ENCODE measurements around the gene CHN2.

The CHN2 gene

GRCh38 chr7:29194594-29195427, at the start of gene CHN2:
TSS of gene CHN2 (plus strand) at chr7:29194775.
- no peaks in the 10 kb centered on the region for H3K9me3 Mint-ChIP-seq
- peak; percentile 42 to 72 for DNase-seq (ENCODE audit: low spot score in 2 of 2)
- H3K27ac Mint-ChIP-seq, result peak within 1 kb of the TSS; percentile 32
- peak within 1 kb of the TSS; percentile 90 for H3K4me3 Mint-ChIP-seq
- H3K36me3 Mint-ChIP-seq, result no peaks in the 10 kb centered on the region
- peaks cover 31% of the 10 kb centered on the region for H3K4me1 Mint-ChIP-seq
- ATAC-seq, result peak; percentile 81

- DNase-seq (ENCODE audit: low spot score in 2 of 2), result no peak
- no peak overlapping the region for H3K27ac Mint-ChIP-seq
- peak overlapping the region; percentile 40 for H3K4me3 Mint-ChIP-seq
- ATAC-seq, result no peak
- H3K9me3 Mint-ChIP-seq, result no peaks in the 10 kb centered on the region
- no peaks in the 10 kb centered on the region for H3K36me3 Mint-ChIP-seq
- H3K4me1 Mint-ChIP-seq, result peaks cover 15% of the 10 kb centered on the region
Observed at GRCh38 chr7:29145553-29146056, 49.0 kb upstream of the CHN2 start.

- DNase-seq (ENCODE audit: low spot score in 2 of 2) (peak in 1 of 2 donors; percentile 47), ATAC-seq (peak; percentile 35)
- Mint-ChIP-seq H3K9me3 (no peaks in the 10 kb centered on the region), H3K4me3 (peak within 1 kb of the TSS; percentile 40), H3K4me1 (peaks cover 15% of the 10 kb centered on the region), H3K27ac (no peak within 1 kb of the TSS), H3K36me3 (no peaks in the 10 kb centered on the region)
Observed at GRCh38 chr7:29146057-29146706, 48.4 kb upstream of the CHN2 start, which contains the start of gene CPVL. TSS of gene CPVL (minus strand) at chr7:29146537. CDS start at chr7:29121061, 25,476 bp downstream.

GRCh38 chr7:29146888-29147609, 47.5 kb upstream of the CHN2 start:
- H3K9me3 Mint-ChIP-seq, result no peaks in the 10 kb centered on the region
- H3K4me1 Mint-ChIP-seq, result peaks cover 15% of the 10 kb centered on the region
- DNase-seq (ENCODE audit: low spot score in 2 of 2), result peak in 1 of 2 donors; percentile 40
- no peaks in the 10 kb centered on the region for H3K36me3 Mint-ChIP-seq
- peak overlapping the region; percentile 40 for H3K4me3 Mint-ChIP-seq
- H3K27ac Mint-ChIP-seq, result no peak overlapping the region
- no peak for ATAC-seq

GRCh38 chr7:29147821-29148220, 46.8 kb upstream of the CHN2 start:
- H3K36me3 Mint-ChIP-seq, result no peaks in the 10 kb centered on the region
- peaks cover 15% of the 10 kb centered on the region for H3K4me1 Mint-ChIP-seq
- no peak overlapping the region for H3K27ac Mint-ChIP-seq

GRCh38 chr7:29149036-29149435, 45.5 kb upstream of the CHN2 start:
- DNase-seq (ENCODE audit: low spot score in 2 of 2) (peak in 1 of 2 donors; percentile 30), ATAC-seq (no peak)
- Mint-ChIP-seq H3K36me3 (no peaks in the 10 kb centered on the region), H3K27ac (no peak overlapping the region), H3K4me3 (no peak overlapping the region), H3K9me3 (no peaks in the 10 kb centered on the region), H3K4me1 (peaks cover 15% of the 10 kb centered on the region)

More at GRCh38 chr7:29147821-29148220, 46.8 kb upstream of the CHN2 start:
- Mint-ChIP-seq H3K9me3 (no peaks in the 10 kb centered on the region), H3K4me3 (no peak overlapping the region)
- ATAC-seq (no peak), DNase-seq (ENCODE audit: low spot score in 2 of 2) (peak in 1 of 2 donors; percentile 38)

- ATAC-seq (no peak), DNase-seq (ENCODE audit: low spot score in 2 of 2) (peak in 1 of 2 donors; percentile 34)
- H3K36me3 Mint-ChIP-seq, result no peaks in the 10 kb centered on the region
- no peak overlapping the region for H3K4me3 Mint-ChIP-seq
- no peak overlapping the region for H3K27ac Mint-ChIP-seq
- H3K4me1 Mint-ChIP-seq, result peaks cover 13% of the 10 kb centered on the region
- no peaks in the 10 kb centered on the region for H3K9me3 Mint-ChIP-seq
Observed at GRCh38 chr7:29150856-29151255, 43.7 kb upstream of the CHN2 start.

- DNase-seq (ENCODE audit: low spot score in 2 of 2), result peak in 1 of 2 donors; percentile 22
- no peak for ATAC-seq
- Mint-ChIP-seq H3K9me3 (no peaks in the 10 kb centered on the region), H3K36me3 (no peaks in the 10 kb centered on the region), H3K27ac (no peak overlapping the region), H3K4me3 (no peak overlapping the region), H3K4me1 (peaks cover 9% of the 10 kb centered on the region)
Observed at GRCh38 chr7:29154076-29154475, 40.5 kb upstream of the CHN2 start.

- ATAC-seq, result no peak
Observed at GRCh38 chr7:29156907-29157452, 37.6 kb upstream of the CHN2 start.

GRCh38 chr7:29158795-29159423, 35.7 kb upstream of the CHN2 start:
- Mint-ChIP-seq H3K27ac (no peak overlapping the region), H3K9me3 (no peaks in the 10 kb centered on the region), H3K4me3 (no peak overlapping the region), H3K36me3 (no peaks in the 10 kb centered on the region), H3K4me1 (peaks cover 9% of the 10 kb centered on the region)
- ATAC-seq (no peak), DNase-seq (ENCODE audit: low spot score in 2 of 2) (peak in 1 of 2 donors; percentile 12)

More at GRCh38 chr7:29156907-29157452, 37.6 kb upstream of the CHN2 start:
- Mint-ChIP-seq H3K36me3 (no peaks in the 10 kb centered on the region), H3K4me1 (peaks cover 9% of the 10 kb centered on the region), H3K4me3 (peak overlapping the region; percentile 18), H3K27ac (no peak overlapping the region), H3K9me3 (no peaks in the 10 kb centered on the region)
- DNase-seq (ENCODE audit: low spot score in 2 of 2), result peak in 1 of 2 donors; percentile 45

GRCh38 chr7:29160080-29160479, 34.5 kb upstream of the CHN2 start:
- no peak overlapping the region for H3K27ac Mint-ChIP-seq
- no peaks in the 10 kb centered on the region for H3K9me3 Mint-ChIP-seq
- DNase-seq (ENCODE audit: low spot score in 2 of 2), result peak in 1 of 2 donors; percentile 25
- H3K36me3 Mint-ChIP-seq, result no peaks in the 10 kb centered on the region
- peaks cover 9% of the 10 kb centered on the region for H3K4me1 Mint-ChIP-seq
- no peak overlapping the region for H3K4me3 Mint-ChIP-seq
- ATAC-seq, result no peak

GRCh38 chr7:29161231-29161630, 33.3 kb upstream of the CHN2 start:
- H3K4me3 Mint-ChIP-seq, result no peak overlapping the region
- no peaks in the 10 kb centered on the region for H3K36me3 Mint-ChIP-seq
- ATAC-seq, result no peak
- no peak overlapping the region for H3K27ac Mint-ChIP-seq
- H3K9me3 Mint-ChIP-seq, result no peaks in the 10 kb centered on the region
- peaks cover 9% of the 10 kb centered on the region for H3K4me1 Mint-ChIP-seq
- no peak for DNase-seq (ENCODE audit: low spot score in 2 of 2)

GRCh38 chr7:29162577-29162976, 32.0 kb upstream of the CHN2 start:
- Mint-ChIP-seq H3K4me3 (no peak overlapping the region), H3K9me3 (peaks cover 3% of the 10 kb centered on the region), H3K27ac (no peak overlapping the region), H3K4me1 (no peaks in the 10 kb centered on the region), H3K36me3 (no peaks in the 10 kb centered on the region)
- DNase-seq (ENCODE audit: low spot score in 2 of 2) (no peak), ATAC-seq (no peak)

GRCh38 chr7:29163854-29164253, 30.7 kb upstream of the CHN2 start:
- Mint-ChIP-seq H3K9me3 (peaks cover 3% of the 10 kb centered on the region), H3K4me1 (no peaks in the 10 kb centered on the region), H3K27ac (no peak overlapping the region), H3K4me3 (no peak overlapping the region), H3K36me3 (no peaks in the 10 kb centered on the region)
- no peak for ATAC-seq
- DNase-seq (ENCODE audit: low spot score in 2 of 2), result no peak
